HCT116 (cell line): Measurements from ENCODE around the gene FBXW8.

Experiments used
- CEBPB ChIP-seq: IDR thresholded peaks from 2 replicates; pipeline ENCODE4 v1.6.1; 2012; ENCODE audit warnings: low read depth
- ELF1 ChIP-seq: IDR thresholded peaks from 2 replicates; pipeline ENCODE4 v1.6.1; 2012; ENCODE audit warnings: low read depth, borderline replicate concordance
- EZH2 ChIP-seq: fragments of 200-600 bp; sonication (generic); IDR thresholded peaks from 2 replicates; pipeline ENCODE4 v1.6.1; 2017; ENCODE audit warnings: antibody characterized with exemption, mixed run types
- POLR2A ChIP-seq: IDR thresholded peaks from 2 replicates; pipeline ENCODE4 v1.7.0; 2011; ENCODE audit warnings: borderline replicate concordance; ENCODE audit not compliant: insufficient read depth, insufficient read length; ENCODE audit errors: extremely low read depth
- POLR2AphosphoS5 ChIP-seq: IDR thresholded peaks from 2 replicates; pipeline ENCODE4 v1.6.1; 2011; ENCODE audit warnings: mild to moderate bottlenecking, low read depth, low read length, moderate library complexity
- SIN3A ChIP-seq: IDR thresholded peaks from 2 replicates; pipeline ENCODE4 v1.6.1; 2012; ENCODE audit warnings: low read depth
- SRF ChIP-seq: IDR thresholded peaks from 2 replicates; pipeline ENCODE4 v1.6.1; 2012; ENCODE audit warnings: low read depth
- YY1 ChIP-seq: IDR thresholded peaks from 2 replicates; pipeline ENCODE4 v1.6.1; 2011; ENCODE audit warnings: low read length, low read depth, moderate library complexity, mild to moderate bottlenecking; ENCODE audit not compliant: insufficient replicate concordance; ENCODE audit errors: extremely low read depth
- TF ChIP-seq, protein P1 (sequence below), 3 experiments: fragments of 200-600 bp in 1 of 3; sonication (generic) in 1 of 3; IDR thresholded peaks in 2 of 3; conservative IDR thresholded peaks in 1 of 3; 2 replicates each; pipeline ENCODE4 v1.5.1; 2012 to 2017; ENCODE audit warnings: low read depth in 2 of 3, low read length in 2 of 3, antibody characterized with exemption in 1 of 3, borderline replicate concordance in 1 of 3, control low read depth in 1 of 3, mild to moderate bottlenecking in 1 of 3, mixed read lengths in 1 of 3, mixed run types in 1 of 3, moderate library complexity in 1 of 3; ENCODE audit not compliant: insufficient read depth in 1 of 3
- TF ChIP-seq, protein P2 (sequence below): IDR thresholded peaks from 2 replicates; pipeline ENCODE4 v1.6.1; 2012; ENCODE audit warnings: low read depth

GRCh38 chr12:117069101-117069797 lies 158.5 kb downstream of the FBXW8 start:
- TF ChIP-seq, protein P1, sequence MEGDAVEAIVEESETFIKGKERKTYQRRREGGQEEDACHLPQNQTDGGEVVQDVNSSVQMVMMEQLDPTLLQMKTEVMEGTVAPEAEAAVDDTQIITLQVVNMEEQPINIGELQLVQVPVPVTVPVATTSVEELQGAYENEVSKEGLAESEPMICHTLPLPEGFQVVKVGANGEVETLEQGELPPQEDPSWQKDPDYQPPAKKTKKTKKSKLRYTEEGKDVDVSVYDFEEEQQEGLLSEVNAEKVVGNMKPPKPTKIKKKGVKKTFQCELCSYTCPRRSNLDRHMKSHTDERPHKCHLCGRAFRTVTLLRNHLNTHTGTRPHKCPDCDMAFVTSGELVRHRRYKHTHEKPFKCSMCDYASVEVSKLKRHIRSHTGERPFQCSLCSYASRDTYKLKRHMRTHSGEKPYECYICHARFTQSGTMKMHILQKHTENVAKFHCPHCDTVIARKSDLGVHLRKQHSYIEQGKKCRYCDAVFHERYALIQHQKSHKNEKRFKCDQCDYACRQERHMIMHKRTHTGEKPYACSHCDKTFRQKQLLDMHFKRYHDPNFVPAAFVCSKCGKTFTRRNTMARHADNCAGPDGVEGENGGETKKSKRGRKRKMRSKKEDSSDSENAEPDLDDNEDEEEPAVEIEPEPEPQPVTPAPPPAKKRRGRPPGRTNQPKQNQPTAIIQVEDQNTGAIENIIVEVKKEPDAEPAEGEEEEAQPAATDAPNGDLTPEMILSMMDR (IDR thresholded peaks at IDR 0.05 in 2 of 3, conservative IDR thresholded peaks at IDR 0.05 in 1 of 3; ENCODE audit: borderline replicate concordance in 1 of 3, insufficient read depth in 1 of 3, low read depth in 2 of 3, low read length in 2 of 3) = no peak
- TF ChIP-seq POLR2A (no peak), ELF1 (no peak), SRF (no peak), POLR2AphosphoS5 (no peak), EZH2 (no peak), CEBPB (no peak), SIN3A (no peak), YY1 (no peak)
- TF ChIP-seq, protein P2, sequence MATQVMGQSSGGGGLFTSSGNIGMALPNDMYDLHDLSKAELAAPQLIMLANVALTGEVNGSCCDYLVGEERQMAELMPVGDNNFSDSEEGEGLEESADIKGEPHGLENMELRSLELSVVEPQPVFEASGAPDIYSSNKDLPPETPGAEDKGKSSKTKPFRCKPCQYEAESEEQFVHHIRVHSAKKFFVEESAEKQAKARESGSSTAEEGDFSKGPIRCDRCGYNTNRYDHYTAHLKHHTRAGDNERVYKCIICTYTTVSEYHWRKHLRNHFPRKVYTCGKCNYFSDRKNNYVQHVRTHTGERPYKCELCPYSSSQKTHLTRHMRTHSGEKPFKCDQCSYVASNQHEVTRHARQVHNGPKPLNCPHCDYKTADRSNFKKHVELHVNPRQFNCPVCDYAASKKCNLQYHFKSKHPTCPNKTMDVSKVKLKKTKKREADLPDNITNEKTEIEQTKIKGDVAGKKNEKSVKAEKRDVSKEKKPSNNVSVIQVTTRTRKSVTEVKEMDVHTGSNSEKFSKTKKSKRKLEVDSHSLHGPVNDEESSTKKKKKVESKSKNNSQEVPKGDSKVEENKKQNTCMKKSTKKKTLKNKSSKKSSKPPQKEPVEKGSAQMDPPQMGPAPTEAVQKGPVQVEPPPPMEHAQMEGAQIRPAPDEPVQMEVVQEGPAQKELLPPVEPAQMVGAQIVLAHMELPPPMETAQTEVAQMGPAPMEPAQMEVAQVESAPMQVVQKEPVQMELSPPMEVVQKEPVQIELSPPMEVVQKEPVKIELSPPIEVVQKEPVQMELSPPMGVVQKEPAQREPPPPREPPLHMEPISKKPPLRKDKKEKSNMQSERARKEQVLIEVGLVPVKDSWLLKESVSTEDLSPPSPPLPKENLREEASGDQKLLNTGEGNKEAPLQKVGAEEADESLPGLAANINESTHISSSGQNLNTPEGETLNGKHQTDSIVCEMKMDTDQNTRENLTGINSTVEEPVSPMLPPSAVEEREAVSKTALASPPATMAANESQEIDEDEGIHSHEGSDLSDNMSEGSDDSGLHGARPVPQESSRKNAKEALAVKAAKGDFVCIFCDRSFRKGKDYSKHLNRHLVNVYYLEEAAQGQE = no peak
